Stimulated activated naive B cell treated with anti-CD40 and anti-IgM and Interleukin-4, amounts not matched to agents 10 μg/mL and 1 μg/mL and 100 μg/mL, for 72 hours (primary cell): ENCODE data around the gene PLD1.
A peak's percentile ranks its signal among the peaks of the same experiment; 100 is the strongest.

Source experiments
- ATAC-seq, 2 donors: fragments of 150-1000 bp; cut with Tn5 transposase; replicated peaks; 2 replicates each; pipeline ENCODE4 v1.10.0; 2021; ENCODE audit warnings: moderate library complexity in 1 of 2
- DNase-seq: peaks from one replicate; pipeline ENCODE4 v3.0.0; 2021
- H3K27ac Mint-ChIP-seq: one replicate; pipeline ENCODE4 v1.8.0; 2022; ENCODE audit warnings: mild to moderate bottlenecking, mixed read lengths
- H3K27me3 Mint-ChIP-seq, 2 donors: one replicate each; pipeline ENCODE4 v1.8.0; 2022; ENCODE audit warnings: mixed read lengths in 2 of 2
- H3K36me3 Mint-ChIP-seq, 2 donors: one replicate each; pipeline ENCODE4 v1.8.0; 2022; ENCODE audit warnings: mixed read lengths in 2 of 2, mild to moderate bottlenecking in 1 of 2
- H3K4me1 Mint-ChIP-seq, 2 donors: one replicate each; pipeline ENCODE4 v1.8.0; 2022; ENCODE audit warnings: mixed read lengths in 2 of 2, mild to moderate bottlenecking in 1 of 2
- H3K4me3 Mint-ChIP-seq, 2 donors: one replicate each; pipeline ENCODE4 v1.8.0; 2022; ENCODE audit warnings: mild to moderate bottlenecking in 2 of 2, mixed read lengths in 2 of 2, moderate library complexity in 1 of 2
- H3K9me3 Mint-ChIP-seq, 2 donors: one replicate each; pipeline ENCODE4 v1.8.0; 2022; ENCODE audit warnings: mixed read lengths in 2 of 2, mild to moderate bottlenecking in 1 of 2

The PLD1 gene

GRCh38 chr3:171842864-171843518 lies 32.7 kb upstream of the PLD1 start, which contains the start of gene TMEM212:
TMEM212 (plus strand) TSS chr3:171843349; CDS start chr3:171843384, 35 bp downstream.
- Mint-ChIP-seq H3K9me3 (peaks cover 0 to 3% of the 10 kb centered on the region in 2 donors), H3K27me3 (peaks cover 5 to 15% of the 10 kb centered on the region in 2 donors), H3K36me3 (no peaks in the 10 kb centered on the region), H3K27ac (no peak within 1 kb of the TSS), H3K4me3 (no peak within 1 kb of the TSS), H3K4me1 (peaks cover 5 to 6% of the 10 kb centered on the region in 2 donors)
- ATAC-seq (no peak), DNase-seq (no peak)

GRCh38 chr3:171841620-171842000 lies 31.3 kb upstream of the PLD1 start:
- DNase-seq (no peak), ATAC-seq (no peak)
- Mint-ChIP-seq H3K36me3 (no peaks in the 10 kb centered on the region), H3K27ac (no peak overlapping the region), H3K9me3 (peaks cover 0 to 3% of the 10 kb centered on the region in 2 donors), H3K4me3 (no peak overlapping the region), H3K27me3 (peaks cover 5 to 16% of the 10 kb centered on the region in 2 donors), H3K4me1 (peaks cover 5 to 7% of the 10 kb centered on the region in 2 donors)

DNA sequence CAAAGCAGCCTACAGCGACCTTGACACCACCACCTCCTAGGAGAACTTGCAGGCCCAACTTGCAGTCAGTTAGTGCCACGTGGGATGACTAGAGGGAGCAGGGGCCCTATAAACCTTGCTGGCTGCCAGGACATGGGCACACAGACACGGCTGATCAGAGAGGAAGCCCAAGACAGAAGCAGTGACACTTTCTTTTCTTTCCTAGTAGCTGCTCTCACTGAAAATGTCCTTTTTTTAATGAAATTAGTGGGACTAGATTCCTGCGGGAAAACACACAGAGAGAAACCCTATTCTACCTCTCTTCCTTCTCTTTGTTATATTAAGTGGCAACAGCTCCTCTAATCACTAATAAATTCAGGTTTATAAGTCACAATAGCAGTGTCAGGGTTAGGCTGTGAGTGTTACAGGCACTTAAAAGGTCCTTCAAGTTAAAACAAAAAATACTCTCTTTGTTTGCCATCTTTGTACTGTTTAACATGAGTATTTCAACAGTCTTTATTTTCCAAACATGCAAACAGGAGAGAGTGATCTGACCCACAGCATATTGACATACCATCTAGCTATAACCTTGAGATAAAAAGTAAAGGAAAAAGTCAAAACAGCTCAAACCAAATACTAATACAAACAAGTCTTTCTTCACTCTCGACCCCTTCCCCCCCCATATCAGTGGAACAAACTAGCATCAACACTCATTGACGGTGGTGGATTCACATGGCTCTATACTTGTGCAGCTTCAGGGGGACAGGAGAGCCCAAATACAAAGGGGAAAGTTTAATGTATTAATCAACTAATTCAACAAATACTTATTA lies 30.7 kb upstream of the PLD1 start:
- Mint-ChIP-seq H3K27ac (no peak overlapping the region), H3K27me3 (peaks cover 5 to 14% of the 10 kb centered on the region in 2 donors), H3K36me3 (no peaks in the 10 kb centered on the region), H3K4me1 (peaks cover 5 to 7% of the 10 kb centered on the region in 2 donors), H3K4me3 (no peak overlapping the region), H3K9me3 (peaks cover 0 to 2% of the 10 kb centered on the region in 2 donors)
- DNase-seq (no peak), ATAC-seq (no peak)

- ATAC-seq: no peak
- no peak for DNase-seq
- Mint-ChIP-seq H3K4me1 (peaks cover 3 to 7% of the 10 kb centered on the region in 2 donors), H3K9me3 (no peaks in the 10 kb centered on the region), H3K27me3 (peaks cover 9 to 11% of the 10 kb centered on the region in 2 donors), H3K4me3 (no peak overlapping the region), H3K36me3 (no peaks in the 10 kb centered on the region), H3K27ac (no peak overlapping the region)
Measured at GRCh38 chr3:171840445-171840810, 30.1 kb upstream of the PLD1 start.

- no peak for ATAC-seq
- no peak for DNase-seq
- Mint-ChIP-seq H3K27me3 (peaks cover 9 to 11% of the 10 kb centered on the region in 2 donors), H3K4me3 (no peak overlapping the region), H3K4me1 (peaks cover 3 to 7% of the 10 kb centered on the region in 2 donors), H3K36me3 (no peaks in the 10 kb centered on the region), H3K27ac (no peak overlapping the region), H3K9me3 (no peaks in the 10 kb centered on the region)
Measured at GRCh38 chr3:171839270-171839669, 29.0 kb upstream of the PLD1 start.

DNA sequence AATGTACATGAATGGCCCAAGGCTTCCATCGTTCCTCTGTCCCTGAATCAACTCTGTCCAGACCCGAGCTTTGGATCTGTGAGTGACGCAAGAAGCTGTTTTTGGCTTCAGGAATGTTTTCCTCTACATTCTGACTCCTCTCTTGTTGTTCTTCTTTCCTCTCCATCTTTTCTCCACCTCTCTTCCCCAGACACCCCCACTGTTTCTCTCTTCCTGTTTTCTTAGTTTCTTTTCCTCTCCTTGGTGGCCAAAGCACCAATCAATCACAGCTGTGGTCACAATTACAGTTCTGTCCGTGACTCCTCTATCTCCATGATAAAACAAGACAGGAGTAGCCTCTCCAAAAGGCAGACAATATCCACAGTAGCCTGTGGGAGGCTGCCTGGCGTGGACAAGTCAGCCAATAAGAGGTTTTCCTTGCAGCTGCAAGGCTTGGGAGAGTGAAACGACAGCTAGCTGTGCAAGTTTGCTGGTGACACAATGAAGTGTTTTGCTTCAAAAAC lies 28.0 kb upstream of the PLD1 start:
- Mint-ChIP-seq H3K36me3 (no peaks in the 10 kb centered on the region), H3K4me1 (peaks cover 3 to 7% of the 10 kb centered on the region in 2 donors), H3K9me3 (no peaks in the 10 kb centered on the region), H3K4me3 (no peak overlapping the region), H3K27me3 (peaks cover 9 to 11% of the 10 kb centered on the region in 2 donors), H3K27ac (no peak overlapping the region)
- DNase-seq (no peak), ATAC-seq (peak; percentile 31 to 48)

DNA sequence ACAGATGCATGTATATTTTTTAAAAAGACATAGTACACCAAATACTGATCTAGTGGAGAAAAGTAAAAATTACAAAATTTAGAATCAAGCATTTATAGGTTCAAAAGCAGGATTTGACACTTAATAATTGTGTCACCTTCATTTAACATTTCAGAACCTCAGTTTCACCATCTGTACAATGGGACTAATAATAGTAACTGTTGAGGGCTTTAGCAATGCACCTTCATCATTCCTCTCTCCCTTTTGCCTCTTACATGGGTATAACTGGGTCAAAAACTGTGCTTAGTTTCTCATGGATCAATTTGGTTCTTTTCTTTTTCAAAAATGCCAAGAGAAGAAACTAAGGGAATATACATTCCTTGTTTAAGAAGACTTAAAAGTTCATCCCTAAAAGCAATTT lies 27.4 kb upstream of the PLD1 start:
- H3K27me3 Mint-ChIP-seq: peaks cover 9 to 11% of the 10 kb centered on the region in 2 donors
- H3K27ac Mint-ChIP-seq: no peak overlapping the region
- no peak overlapping the region for H3K4me3 Mint-ChIP-seq
- H3K4me1 Mint-ChIP-seq: peaks cover 3 to 7% of the 10 kb centered on the region in 2 donors
- no peaks in the 10 kb centered on the region for H3K36me3 Mint-ChIP-seq
- no peak for DNase-seq
- H3K9me3 Mint-ChIP-seq: no peaks in the 10 kb centered on the region
- no peak for ATAC-seq

- Mint-ChIP-seq H3K4me3 (no peak overlapping the region), H3K4me1 (peaks cover 3 to 7% of the 10 kb centered on the region in 2 donors), H3K27ac (no peak overlapping the region), H3K27me3 (peaks cover 9 to 11% of the 10 kb centered on the region in 2 donors), H3K36me3 (no peaks in the 10 kb centered on the region), H3K9me3 (no peaks in the 10 kb centered on the region)
- DNase-seq: no peak
- no peak for ATAC-seq
Measured at GRCh38 chr3:171836855-171837254, 26.6 kb upstream of the PLD1 start.

GRCh38 chr3:171835613-171836012 lies 25.3 kb upstream of the PLD1 start:
- Mint-ChIP-seq H3K4me1 (peaks cover 3 to 7% of the 10 kb centered on the region in 2 donors), H3K4me3 (no peak overlapping the region), H3K27ac (no peak overlapping the region), H3K27me3 (peaks cover 9 to 14% of the 10 kb centered on the region in 2 donors), H3K36me3 (no peaks in the 10 kb centered on the region), H3K9me3 (no peaks in the 10 kb centered on the region)
- no peak for ATAC-seq
- no peak for DNase-seq

- peaks cover 9 to 11% of the 10 kb centered on the region in 2 donors for H3K27me3 Mint-ChIP-seq
- ATAC-seq: no peak
- no peaks in the 10 kb centered on the region for H3K9me3 Mint-ChIP-seq
- no peak overlapping the region for H3K4me3 Mint-ChIP-seq
- H3K4me1 Mint-ChIP-seq: peaks cover 3 to 7% of the 10 kb centered on the region in 2 donors
- no peak for DNase-seq
- H3K27ac Mint-ChIP-seq: no peak overlapping the region
- H3K36me3 Mint-ChIP-seq: no peaks in the 10 kb centered on the region
Measured at GRCh38 chr3:171835116-171835515, 24.8 kb upstream of the PLD1 start.

GRCh38 chr3:171834461-171834801 lies 24.1 kb upstream of the PLD1 start:
- H3K27me3 Mint-ChIP-seq: peaks cover 9 to 11% of the 10 kb centered on the region in 2 donors
- peaks cover 3 to 7% of the 10 kb centered on the region in 2 donors for H3K4me1 Mint-ChIP-seq
- H3K27ac Mint-ChIP-seq: no peak overlapping the region
- DNase-seq (no peak), ATAC-seq (no peak)
- no peaks in the 10 kb centered on the region for H3K9me3 Mint-ChIP-seq
- no peaks in the 10 kb centered on the region for H3K36me3 Mint-ChIP-seq
- no peak overlapping the region for H3K4me3 Mint-ChIP-seq

DNA sequence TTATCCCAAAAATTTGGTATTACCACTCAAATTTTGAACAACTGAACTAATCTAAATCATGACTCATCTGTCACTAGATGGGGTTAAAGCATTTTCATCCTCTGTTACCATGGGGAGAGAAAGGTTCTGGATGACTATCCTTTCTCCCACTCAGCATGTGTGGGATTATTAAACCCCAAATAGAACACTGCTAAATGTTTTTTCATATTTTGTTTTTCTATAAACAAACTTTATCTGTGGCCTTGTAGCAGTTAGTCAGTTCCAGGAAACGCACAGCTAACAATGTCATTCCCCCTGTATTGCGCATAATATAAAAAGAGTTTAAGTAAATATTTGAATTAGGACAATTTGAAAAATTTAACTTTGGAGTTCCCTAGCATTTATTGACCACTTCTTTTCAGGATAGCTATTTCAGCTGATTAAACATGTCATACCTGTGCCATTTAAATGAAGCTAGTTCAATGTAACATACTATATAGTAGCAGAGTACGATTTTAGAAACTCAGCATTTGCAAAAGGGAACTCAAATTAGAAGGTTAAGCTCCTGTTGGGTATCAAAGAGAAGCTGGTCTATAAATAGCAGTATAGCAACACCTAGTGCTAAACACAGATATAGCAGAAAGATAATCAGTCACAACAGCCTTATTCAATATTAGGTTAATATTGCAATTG lies 23.6 kb upstream of the PLD1 start:
- Mint-ChIP-seq H3K27ac (no peak overlapping the region), H3K4me1 (peaks cover 3 to 7% of the 10 kb centered on the region in 2 donors), H3K36me3 (no peaks in the 10 kb centered on the region), H3K27me3 (peaks cover 9 to 11% of the 10 kb centered on the region in 2 donors), H3K9me3 (no peaks in the 10 kb centered on the region), H3K4me3 (no peak overlapping the region)
- no peak for DNase-seq
- ATAC-seq: peak; percentile 41 to 60

- Mint-ChIP-seq H3K27ac (no peak overlapping the region), H3K27me3 (peaks cover 6% of the 10 kb centered on the region in 2 donors), H3K4me1 (peaks cover 0 to 1% of the 10 kb centered on the region in 2 donors), H3K4me3 (no peak overlapping the region), H3K9me3 (no peaks in the 10 kb centered on the region), H3K36me3 (no peaks in the 10 kb centered on the region)
- ATAC-seq (no peak), DNase-seq (no peak)
Measured at GRCh38 chr3:171832989-171833388, 22.7 kb upstream of the PLD1 start.

DNA sequence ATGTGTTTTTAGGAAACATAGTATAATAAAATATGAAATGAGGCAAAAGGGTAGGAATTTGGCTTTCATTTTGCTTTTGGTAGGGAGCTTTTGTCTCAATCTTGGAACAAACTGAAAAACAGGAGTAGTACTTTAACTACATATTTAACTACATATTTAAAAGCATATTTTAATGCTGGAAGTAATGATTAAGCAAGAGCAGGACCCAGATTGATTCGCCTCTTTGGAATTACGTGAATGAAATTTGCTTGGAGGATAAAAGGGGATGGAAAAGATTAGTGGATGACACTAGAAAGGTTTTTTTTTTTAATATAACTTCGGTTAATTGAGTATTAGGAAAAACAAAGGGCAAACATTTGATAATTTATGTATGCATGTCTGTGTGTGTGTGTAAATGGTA lies 21.7 kb upstream of the PLD1 start:
- no peak for DNase-seq
- Mint-ChIP-seq H3K4me1 (no peaks in the 10 kb centered on the region), H3K36me3 (no peaks in the 10 kb centered on the region), H3K9me3 (no peaks in the 10 kb centered on the region), H3K27ac (no peak overlapping the region), H3K27me3 (peaks cover 5 to 12% of the 10 kb centered on the region in 2 donors), H3K4me3 (no peak overlapping the region)
- ATAC-seq: no peak
